ENCODE results near the gene TBC1D22A.

Gene TBC1D22A

GRCh38 chr22:47164514-47165337, 402.3 kb downstream of the TBC1D22A start:
- no peak overlapping the region for H3K4me3 ChIP-seq (ENCODE audit: severe bottlenecking)
- DNase-seq (ENCODE audit: low spot score), result no peak

DNA sequence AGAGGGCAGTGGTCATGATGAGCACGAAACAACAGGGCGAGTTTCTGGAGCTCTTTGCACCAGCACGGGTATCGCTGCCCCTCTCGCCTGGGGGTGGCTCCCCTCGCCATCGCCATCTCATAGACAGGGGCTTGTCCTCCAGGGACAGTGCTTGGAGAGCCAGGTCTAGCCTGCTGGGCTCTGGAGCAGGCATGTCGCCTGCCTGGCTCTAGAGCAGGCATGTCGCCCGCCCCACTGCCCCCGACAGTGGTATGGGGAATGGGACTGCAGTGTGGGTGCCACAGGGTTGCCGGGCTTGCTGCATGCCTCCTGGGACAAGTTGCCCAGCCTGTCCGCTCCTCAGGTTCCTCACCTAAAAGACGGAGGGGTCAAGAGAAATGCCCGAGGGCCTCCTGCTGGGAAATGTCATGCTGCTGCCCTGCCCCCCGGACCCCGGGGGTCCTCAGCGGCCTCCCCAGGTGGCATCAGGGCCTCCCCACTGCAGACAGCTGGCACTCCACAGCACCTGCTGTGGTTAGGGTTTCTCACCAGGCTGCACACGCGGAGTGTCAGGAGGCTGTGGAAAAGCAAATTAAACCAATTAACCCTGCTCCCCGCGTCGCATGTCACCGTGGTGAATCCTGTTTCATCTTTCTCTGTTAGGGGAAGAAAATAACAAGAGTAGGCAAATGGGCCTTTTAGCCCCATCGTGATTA, 403.0 kb downstream of the TBC1D22A start:
- no peak for ATAC-seq (ENCODE audit: low read depth)
- TF ChIP-seq, protein P1, sequence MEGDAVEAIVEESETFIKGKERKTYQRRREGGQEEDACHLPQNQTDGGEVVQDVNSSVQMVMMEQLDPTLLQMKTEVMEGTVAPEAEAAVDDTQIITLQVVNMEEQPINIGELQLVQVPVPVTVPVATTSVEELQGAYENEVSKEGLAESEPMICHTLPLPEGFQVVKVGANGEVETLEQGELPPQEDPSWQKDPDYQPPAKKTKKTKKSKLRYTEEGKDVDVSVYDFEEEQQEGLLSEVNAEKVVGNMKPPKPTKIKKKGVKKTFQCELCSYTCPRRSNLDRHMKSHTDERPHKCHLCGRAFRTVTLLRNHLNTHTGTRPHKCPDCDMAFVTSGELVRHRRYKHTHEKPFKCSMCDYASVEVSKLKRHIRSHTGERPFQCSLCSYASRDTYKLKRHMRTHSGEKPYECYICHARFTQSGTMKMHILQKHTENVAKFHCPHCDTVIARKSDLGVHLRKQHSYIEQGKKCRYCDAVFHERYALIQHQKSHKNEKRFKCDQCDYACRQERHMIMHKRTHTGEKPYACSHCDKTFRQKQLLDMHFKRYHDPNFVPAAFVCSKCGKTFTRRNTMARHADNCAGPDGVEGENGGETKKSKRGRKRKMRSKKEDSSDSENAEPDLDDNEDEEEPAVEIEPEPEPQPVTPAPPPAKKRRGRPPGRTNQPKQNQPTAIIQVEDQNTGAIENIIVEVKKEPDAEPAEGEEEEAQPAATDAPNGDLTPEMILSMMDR (IDR thresholded peaks at IDR 0.05; ENCODE audit: poor library complexity, severe bottlenecking), result no peak
- H3K27ac ChIP-seq (ENCODE audit: poor library complexity, severe bottlenecking), result no peak overlapping the region

More at GRCh38 chr22:47164514-47165337, 402.3 kb downstream of the TBC1D22A start:
- Histone ChIP-seq H3K36me3 (ENCODE audit: low read depth) (no peaks in the 10 kb centered on the region), H3K9me3 (ENCODE audit: severe bottlenecking) (no peaks in the 10 kb centered on the region), H3K4me1 (ENCODE audit: insufficient read depth, poor library complexity, severe bottlenecking) (no peaks in the 10 kb centered on the region), H3K27ac (ENCODE audit: poor library complexity, severe bottlenecking) (no peak overlapping the region), H3K27me3 (ENCODE audit: insufficient read depth, poor library complexity, severe bottlenecking) (no peaks in the 10 kb centered on the region)
- TF ChIP-seq, protein P1 (IDR thresholded peaks at IDR 0.05; ENCODE audit: poor library complexity, severe bottlenecking), result no peak
- ATAC-seq (ENCODE audit: low read depth), result no peak

GRCh38 chr22:47166033-47166404, 403.6 kb downstream of the TBC1D22A start:
- no peaks in the 10 kb centered on the region for H3K4me1 ChIP-seq (ENCODE audit: insufficient read depth, poor library complexity, severe bottlenecking)
- ATAC-seq (ENCODE audit: low read depth), result no peak
- H3K9me3 ChIP-seq (ENCODE audit: severe bottlenecking), result no peaks in the 10 kb centered on the region
- TF ChIP-seq, protein P1 (IDR thresholded peaks at IDR 0.05; ENCODE audit: poor library complexity, severe bottlenecking), result no peak
- no peak overlapping the region for H3K4me3 ChIP-seq (ENCODE audit: severe bottlenecking)
- no peak for DNase-seq (ENCODE audit: low spot score)
- no peaks in the 10 kb centered on the region for H3K27me3 ChIP-seq (ENCODE audit: insufficient read depth, poor library complexity, severe bottlenecking)
- H3K27ac ChIP-seq (ENCODE audit: poor library complexity, severe bottlenecking), result no peak overlapping the region
- H3K36me3 ChIP-seq (ENCODE audit: low read depth), result no peaks in the 10 kb centered on the region

More for the DNA sequence above, 403.0 kb downstream of the TBC1D22A start:
- Histone ChIP-seq H3K4me1 (ENCODE audit: insufficient read depth, poor library complexity, severe bottlenecking) (no peaks in the 10 kb centered on the region), H3K36me3 (ENCODE audit: low read depth) (no peaks in the 10 kb centered on the region), H3K9me3 (ENCODE audit: severe bottlenecking) (no peaks in the 10 kb centered on the region), H3K4me3 (ENCODE audit: severe bottlenecking) (no peak overlapping the region), H3K27me3 (ENCODE audit: insufficient read depth, poor library complexity, severe bottlenecking) (no peaks in the 10 kb centered on the region)
- no peak for DNase-seq (ENCODE audit: low spot score)

GRCh38 chr22:47166446-47167016, 404.1 kb downstream of the TBC1D22A start:
- no peaks in the 10 kb centered on the region for H3K36me3 ChIP-seq (ENCODE audit: low read depth)
- no peaks in the 10 kb centered on the region for H3K9me3 ChIP-seq (ENCODE audit: severe bottlenecking)
- TF ChIP-seq, protein P1 (IDR thresholded peaks at IDR 0.05; ENCODE audit: poor library complexity, severe bottlenecking), result no peak
- no peaks in the 10 kb centered on the region for H3K4me1 ChIP-seq (ENCODE audit: insufficient read depth, poor library complexity, severe bottlenecking)
- no peaks in the 10 kb centered on the region for H3K27me3 ChIP-seq (ENCODE audit: insufficient read depth, poor library complexity, severe bottlenecking)
- ATAC-seq (ENCODE audit: low read depth) (no peak), DNase-seq (ENCODE audit: low spot score) (no peak)
- H3K4me3 ChIP-seq (ENCODE audit: severe bottlenecking), result no peak overlapping the region
- no peak overlapping the region for H3K27ac ChIP-seq (ENCODE audit: poor library complexity, severe bottlenecking)

Measured in RWPE2 (cell line).